UCSD-AML1 (cell line): ENCODE results near the gene PATJ.
"Not testable (repeated sequence)": the region's sequence is repeated elsewhere in the genome, so short reads cannot be mapped to it uniquely, and the experiment has no call there.

ENCODE experiments used
- DNase-seq: peaks from one replicate; lab custom pipeline; 2025; ENCODE audit not compliant: unreplicated experiment; lab: John Stamatoyannopoulos, UW

Gene PATJ

DNA sequence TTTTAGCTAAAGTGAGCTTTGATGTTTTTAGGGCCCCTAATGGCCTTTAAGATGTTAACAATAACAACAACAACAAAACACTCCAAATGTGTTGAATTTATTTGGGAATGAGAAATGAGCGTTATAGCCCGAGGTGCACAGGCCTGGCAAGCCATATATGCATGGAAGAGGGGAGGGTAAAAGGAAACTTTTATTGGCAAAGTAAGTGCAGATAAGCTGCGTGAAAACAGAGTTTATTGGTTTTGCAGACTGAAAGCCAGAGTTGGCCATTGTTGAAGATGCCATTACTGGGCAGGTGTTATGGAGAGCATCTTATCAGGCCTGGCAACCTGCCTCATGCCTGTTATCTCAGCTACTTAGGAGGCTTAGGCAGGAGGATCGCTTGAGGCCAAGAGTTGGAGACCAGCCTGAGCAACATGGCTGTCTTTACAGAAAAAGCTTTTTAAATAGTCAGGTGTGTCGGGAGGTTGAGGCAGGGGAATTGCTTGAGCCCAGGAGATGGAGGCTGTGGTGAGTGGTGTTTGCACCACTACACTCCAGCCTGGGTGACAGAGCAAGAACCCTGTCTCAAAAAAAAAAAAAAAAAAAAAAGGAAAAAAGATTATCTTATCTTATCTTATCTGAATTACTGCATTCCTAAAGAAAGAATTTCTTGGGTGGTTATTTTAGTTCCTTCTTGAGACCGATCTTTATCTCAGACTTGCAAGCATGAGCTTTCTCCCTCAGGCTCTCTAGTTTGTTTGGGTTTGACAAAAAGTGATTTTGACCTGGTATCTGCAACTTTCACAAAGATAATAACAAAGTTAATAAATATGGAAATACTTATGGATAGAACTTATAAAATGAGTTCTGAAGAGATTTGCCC is 1.7 kb downstream of the PATJ start:
- no peak for DNase-seq

DNA sequence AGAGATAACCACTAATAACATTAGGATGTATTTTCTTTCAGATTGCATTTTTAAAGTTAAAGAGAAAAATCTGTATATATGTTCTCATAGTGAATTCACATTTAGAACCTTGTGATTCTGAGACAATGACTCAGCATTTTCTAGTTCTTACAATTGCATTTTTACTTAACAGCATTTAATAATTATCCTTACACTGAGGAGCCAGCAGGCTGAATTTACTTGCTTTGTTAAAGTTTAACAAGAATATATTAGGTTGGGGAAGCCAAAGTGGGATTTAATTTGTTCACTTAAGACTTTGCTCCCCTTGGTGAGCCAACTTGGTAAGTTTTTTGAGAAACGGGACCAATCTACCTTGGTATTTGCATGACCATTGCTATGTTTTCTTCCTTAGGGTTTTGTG is 4.5 kb downstream of the PATJ start:
- no peak for DNase-seq

DNA sequence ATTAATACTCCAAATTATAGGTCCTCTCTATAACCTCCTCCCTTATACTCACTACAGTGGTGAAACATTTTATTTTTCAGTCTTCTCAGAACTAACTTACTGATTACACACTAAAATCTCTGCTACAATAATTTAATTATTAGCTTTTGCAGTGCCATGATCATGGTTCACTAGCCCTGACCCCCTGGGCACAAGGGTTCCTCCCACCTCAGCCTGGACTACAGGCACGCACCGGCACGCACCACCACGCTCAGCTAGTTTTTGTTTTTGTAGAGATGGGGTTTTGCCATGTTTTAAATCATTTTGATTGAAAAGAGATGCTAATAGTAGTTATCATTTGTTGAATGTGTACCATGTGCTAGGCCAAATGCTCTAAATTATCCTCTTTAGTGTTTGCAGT is 6.3 kb downstream of the PATJ start:
- DNase-seq = no peak

DNA sequence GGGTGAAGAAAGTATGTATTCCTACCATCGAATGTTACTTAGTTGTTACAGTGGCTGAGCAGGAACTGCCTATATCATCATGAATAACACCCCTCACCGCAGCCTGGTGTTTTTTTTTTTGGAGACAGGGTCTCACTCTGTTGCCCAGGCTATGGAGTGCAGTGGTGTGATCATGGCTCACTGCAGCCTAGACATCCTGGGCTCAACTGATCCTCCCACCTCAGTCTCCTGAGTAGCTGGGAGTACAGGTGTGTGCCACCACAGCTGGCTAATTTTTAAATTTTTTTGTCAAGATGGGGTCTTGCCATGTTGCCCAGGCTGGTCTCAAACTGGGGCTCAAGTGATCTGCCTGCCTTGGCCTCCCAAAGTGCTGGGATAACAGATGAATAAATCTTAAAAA is 7.3 kb downstream of the PATJ start:
- no peak for DNase-seq

DNA sequence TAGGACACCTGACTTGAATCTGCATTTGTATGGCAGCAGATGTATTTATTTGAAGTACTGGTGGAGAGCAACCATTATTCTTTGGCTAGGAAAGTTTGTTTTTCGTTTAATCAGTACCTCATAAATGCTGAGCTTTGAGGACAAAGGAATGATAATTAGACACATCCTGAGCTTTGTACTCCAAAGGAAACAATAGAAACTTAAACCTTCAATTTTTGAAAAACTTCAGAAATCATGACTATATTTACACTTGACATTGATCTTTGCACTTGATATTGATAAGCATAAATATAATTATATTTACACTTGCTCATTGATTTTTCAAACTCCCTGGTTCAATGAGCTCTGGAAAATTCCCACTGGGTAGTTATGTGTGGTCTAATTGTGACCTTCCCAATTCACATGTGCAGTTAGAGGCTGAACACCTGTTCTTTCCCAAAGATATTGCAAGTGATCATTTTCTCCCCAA is 10.7 kb downstream of the PATJ start:
- DNase-seq = no peak

DNA sequence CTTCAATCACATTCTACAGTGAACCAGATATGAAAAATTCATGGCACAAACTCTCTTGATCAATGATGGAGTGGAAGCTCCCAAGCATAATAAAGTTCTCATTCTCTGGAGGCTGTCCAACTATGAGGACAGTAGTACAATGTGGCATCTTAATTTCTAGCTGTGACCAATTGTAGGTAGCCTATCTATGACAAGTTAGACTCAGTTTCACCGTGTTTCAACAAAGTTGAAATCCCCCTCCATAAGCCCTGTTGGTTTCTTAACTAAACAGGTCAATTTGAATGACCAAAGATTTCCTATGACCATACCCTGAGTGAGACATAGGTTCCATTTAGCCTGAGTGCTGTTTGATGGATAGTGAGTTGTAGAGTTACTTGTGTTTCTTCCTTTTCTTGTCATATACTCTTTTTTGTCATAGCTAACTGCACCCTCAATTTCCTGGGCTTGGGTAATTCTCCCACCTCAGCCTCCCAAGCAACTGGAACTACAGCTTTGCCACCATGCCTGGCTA is 11.8 kb downstream of the PATJ start:
- no peak for DNase-seq

DNA sequence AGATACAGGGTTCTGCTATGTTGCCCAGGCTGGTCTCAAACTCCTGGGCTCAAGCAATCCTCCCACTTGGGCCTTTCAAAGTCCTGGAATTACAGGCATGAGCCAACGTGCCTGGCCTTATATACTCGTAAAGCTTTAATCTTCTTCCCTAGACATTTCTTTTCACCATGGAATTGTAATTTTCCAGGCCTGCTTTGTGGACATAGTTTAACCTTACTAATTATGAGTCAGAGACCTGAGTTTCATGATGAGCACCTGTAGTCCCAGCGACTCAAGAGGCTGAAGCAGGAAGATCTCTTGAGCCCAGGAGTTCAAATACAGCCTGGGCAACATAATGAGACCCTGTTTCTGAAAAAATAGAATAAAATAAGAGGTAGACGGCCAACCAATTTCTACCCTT is 12.3 kb downstream of the PATJ start:
- no peak for DNase-seq

DNA sequence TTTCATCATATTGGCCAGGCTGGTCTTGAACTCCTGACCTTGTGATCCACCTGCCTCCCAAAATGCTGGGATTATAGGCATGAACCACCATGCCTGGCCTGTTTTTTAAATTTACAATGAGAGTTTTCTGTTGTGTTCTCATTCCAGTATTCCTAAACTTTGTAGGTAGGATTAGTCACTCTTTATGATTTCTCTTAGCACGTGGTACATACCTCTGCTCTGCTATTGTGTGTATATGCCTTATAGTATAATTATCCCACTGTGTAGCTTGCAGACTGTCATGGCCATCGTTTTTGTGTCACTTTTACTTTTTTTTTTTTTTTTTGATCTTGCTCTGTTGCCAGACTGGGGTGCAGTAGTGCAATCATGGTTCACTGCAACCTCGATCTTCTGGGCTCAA is 14.5 kb downstream of the PATJ start:
- DNase-seq = no peak

DNA sequence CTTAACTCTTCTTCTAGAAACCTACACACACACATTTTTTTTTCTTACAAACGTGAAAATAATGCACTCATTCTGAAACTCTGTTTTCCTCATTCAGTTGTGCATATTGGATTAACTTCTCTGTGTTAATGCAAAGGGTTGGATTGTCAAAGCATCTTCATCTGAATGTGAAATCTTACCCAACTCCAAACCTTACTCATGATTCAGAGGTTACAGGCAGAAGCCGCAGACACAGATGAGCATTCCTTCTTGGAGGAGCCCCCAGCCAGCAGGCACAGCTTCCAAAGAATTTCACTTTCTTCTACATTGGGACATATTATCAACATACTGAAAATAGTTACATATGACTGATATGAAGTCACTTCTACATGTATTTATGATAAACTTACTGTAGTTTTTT is 15.7 kb downstream of the PATJ start:
- no peak for DNase-seq

DNA sequence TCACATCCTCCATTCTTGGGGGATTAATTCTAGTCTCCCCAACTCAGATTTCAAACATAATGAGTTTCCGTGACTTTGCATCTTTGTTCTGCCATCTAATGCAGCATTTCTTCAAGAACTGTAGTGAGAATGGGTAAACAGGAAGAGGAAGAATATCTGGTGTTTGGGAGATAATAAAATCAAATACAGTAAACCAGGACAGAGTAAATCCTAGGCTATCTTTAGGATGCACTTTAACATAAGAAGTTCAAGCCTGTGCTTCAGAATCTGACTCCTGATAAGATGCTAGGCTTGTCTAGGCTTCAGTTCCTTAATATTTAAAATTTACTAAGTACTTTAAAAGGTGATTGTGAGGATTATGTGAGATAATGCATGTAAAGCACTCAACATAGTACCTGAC is 27.9 kb downstream of the PATJ start:
- no peak for DNase-seq

DNA sequence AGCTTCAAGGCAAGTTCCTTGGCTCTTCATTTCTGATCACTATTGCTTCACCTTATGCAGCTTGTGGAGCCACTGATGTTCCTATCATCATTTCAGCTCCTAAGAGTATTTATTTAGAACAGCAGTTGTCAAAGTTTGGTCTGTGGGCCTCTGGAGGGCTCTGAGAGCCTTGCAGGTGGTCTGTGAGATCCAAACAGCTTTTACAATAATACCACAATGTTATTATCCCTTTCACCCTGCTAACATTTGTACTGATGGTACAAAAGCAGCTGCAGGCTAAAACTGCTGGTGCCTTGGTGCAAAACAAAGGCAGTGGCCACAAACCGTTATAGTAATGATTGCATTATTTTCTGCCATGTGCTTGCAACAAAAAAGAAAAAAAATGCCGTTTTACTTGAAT is 33.8 kb downstream of the PATJ start:
- no peak for DNase-seq

DNA sequence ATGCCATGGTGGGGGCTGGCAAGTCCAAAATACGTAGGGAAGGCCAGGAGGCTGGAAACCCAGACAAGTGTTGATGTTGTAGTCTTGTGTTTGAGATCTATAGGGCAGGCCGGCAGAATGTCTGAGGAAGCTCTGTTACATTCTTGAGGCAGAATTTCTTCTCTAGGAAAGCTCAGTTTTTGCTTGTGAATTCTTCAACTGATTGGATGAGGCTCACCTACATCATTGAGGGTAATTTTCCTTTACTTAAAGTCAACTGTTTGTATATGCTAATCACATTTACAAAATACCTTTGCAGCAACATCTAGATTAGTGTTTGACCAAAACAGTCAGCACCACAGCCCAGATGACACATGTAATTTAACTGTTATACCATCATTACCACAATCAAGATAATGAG is 37.0 kb downstream of the PATJ start:
- no peak for DNase-seq

DNA sequence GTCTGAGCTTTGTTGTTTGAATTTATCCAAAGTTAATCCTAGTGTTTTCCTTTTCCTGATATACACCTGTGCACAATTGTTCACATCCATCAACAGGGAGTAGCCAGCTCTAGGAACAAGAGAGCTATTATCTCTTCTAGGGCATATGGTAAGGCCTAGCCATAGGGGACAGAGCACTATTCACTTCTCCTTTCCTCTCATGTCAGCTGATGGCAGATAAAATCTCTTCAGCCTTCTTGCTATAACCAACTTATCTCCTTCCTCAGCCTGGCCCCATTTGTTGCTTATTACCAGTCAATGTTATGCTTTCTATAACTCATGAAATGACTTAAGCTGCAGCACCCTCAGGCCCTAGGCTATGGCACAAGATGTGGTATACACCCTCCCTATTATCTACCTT is 38.9 kb downstream of the PATJ start:
- no peak for DNase-seq

DNA sequence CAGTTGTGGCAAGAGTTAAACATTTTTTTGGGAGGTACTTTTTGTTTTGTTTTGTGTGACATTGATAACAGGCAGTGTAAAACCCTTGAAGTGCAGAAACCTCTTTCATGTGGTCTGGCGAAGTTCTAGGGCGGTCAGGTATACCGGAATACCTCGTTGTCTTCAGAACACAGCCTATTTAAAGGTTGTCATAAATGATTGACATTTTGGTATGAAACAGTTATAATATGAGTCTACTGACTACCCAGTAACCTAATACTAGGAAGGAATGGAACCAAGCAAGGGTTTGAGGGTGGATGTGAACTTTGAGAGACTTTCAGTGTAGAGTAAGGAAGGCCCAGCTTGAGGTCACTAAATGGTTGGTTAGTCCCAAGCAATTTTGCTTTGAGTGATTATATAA is 40.5 kb downstream of the PATJ start:
- no peak for DNase-seq

DNA sequence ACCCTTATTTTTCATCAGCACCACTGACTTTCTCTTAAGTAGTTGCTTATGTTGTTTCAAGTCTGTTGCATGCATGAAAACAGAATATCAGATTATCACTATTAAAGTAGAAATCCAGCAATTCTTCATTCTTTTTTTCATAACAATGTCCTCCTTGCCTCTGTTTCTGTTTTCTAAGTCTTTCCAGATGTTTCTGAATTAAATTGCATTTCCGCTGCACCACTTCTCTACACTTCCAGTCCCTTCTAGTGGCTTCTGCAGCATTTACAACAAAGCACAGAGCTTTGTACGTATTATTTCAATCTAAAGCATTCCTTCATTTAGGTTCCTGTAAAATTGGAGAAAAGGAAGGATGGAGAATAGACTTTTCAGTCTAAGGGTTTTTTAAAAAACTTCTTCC is 42.4 kb downstream of the PATJ start:
- DNase-seq = no peak

DNA sequence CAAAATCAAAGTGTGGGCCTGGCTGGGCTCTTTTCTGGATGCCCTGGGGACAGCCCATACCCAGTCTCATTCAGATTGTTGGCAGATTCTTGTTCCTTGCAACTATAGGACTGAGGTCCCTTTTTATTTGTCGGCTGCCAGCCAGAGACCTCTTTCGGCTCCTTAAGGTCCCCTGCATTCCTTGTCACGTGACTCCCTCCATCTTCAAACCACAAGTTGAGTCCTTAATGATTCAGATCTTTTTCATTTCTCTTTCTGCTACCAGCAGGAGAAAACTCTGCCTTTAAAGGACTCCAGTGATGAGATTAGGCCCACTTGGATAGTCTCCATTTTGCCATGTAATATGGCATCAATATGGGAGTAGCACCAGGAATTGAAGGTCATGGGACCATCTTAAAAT is 48.6 kb downstream of the PATJ start:
- no peak for DNase-seq

DNA sequence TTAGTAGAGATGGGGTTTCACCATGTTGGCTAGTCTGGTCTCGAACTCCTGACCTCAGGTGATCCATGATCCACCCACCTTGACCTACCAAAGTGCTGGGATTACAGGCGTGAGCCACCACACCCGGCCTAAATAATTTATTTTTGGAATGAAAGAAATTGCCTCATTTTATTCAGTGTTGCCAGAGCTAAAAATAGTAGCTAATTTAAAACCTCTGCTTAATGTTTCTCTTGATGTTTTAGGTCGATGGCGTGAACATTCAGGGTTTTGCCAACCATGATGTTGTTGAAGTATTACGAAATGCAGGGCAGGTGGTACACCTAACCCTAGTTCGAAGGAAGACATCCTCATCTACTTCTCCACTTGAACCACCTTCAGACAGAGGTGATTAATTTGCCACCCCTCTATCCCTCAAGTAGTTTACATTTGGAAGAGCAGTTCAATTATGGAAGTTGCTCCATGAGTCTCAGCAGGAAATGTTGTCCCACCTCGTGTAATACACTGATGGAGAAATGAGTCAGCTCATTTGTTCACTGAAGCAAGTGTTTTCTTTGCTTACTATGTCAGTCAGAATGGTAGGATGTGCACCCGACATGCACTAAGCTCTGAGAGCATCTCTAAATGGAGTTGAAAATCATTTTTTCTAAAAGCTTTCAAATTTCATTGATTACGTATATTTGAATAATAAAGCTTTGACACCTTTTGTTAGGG is 54.9 kb downstream of the PATJ start:
- DNase-seq = no peak

DNA sequence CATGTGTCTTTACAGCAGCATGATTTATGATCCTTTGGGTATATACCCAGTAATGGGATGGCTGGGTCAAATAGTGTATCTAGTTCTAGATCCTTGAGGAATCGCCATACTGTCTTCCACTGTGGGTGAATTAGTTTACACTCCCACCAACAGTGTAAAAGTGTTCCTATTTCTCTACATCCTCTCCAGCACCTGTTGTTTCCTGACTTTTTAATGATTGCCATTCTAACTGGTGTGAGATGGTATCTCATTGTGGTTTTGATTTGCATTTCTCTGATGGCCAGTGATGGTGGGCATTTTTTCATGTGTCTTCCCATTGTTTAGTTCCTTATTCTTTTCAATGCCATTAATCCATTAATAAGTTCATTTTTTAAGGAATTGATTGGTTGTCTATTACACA is 58.8 kb downstream of the PATJ start:
- DNase-seq = not testable (repeated sequence)

DNA sequence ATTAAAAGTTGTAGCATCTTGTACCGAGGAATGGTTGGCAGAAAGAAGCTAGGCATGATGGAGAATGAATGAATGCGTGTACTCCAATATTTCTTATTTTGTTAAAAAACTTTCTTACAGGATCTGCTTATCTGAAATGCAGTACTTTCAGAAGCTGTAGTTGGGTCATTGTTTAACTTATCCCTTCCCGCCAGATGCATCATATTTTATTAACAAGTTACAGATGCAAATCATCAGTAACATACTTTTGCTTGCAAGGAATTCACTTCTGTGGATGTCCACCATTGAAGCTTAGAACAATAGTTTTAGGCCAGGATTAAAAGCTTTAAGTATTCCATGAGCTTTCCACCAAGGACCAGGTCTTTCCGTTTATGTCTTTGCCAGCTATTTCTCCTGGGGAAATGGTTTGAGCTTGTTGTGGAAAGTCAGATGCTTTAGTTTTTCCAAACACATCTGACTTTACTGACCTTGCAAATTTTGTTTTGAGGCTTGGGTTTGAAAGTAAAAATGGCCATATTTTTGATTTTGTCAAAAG is 65.4 kb downstream of the PATJ start:
- no peak for DNase-seq

DNA sequence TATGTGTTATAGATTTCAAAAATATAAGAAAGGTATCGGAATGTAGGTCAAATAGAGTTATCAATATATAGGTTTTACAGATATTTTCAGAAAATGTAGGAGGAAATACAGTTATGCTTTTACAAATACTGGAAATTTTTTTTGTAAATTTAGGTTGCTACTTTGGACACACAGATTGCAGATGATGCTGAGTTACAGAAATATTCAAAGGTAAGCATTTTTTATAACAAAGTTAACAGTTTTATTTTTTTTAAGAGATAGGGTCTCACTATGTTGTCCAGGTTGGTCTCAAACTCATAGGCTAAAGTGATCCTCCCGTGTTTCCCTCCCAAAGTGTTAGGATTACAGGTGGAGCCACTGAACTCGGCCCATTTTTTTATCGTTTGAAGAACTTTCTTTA is 66.0 kb downstream of the PATJ start:
- DNase-seq = no peak

DNA sequence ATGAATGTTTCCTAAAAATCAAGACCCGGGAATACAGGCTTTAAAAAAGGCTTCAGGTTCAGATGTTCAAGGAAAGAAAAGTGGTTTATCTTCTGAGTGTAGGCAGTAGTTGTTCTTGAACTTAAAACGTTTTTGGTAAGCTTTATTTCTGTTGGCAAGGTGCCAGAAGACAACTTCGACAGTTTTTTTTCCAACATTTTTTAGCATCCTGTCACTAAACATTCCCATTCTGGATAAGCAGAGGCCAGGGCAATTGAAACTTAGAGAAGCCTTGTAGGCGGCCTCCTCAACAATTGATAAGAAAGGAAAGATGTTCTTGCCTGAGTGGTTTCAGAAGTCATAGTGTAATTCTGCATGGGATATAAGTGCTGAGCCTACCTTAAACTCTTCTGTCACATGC is 66.7 kb downstream of the PATJ start:
- DNase-seq = no peak

DNA sequence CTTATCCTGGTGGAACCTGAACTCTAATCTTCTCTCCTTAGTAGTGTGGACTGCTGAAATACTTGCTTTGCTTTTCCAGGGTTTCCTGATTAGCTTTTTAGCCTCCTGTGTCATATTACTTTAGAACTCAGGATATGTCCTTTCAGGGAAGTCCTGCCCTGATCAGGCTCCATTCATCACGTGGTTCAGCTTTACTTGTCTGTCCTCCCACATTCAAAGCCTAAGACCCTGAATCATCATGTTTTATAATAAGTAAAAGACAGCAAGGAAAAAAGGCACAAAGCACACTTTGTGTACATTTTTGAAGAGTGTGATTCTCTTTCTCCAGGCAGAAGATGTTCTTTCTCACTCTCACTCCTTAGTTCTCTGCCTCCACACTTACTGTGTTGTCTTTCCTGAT is 70.6 kb downstream of the PATJ start:
- no peak for DNase-seq
